Astrocyte (in vitro differentiated cells and primary cell): ENCODE measurements around the gene TGFB1. TPM values are rescaled to one million over a fixed set of nuclear protein-coding genes. Genes with fewer than 3 reads are reported as not detected.
"Not testable (repeated sequence)": the region's sequence is repeated elsewhere in the genome, so short reads cannot be mapped to it uniquely, and the experiment has no call there.

Source experiments
- DNase-seq: peaks from one replicate; pipeline ENCODE4 v3.0.0-alpha.2; 2010; ENCODE audit warnings: low read depth
- FAIRE-seq: peaks from 2 replicates; lab custom pipeline; 2011; peaks lifted over from hg19 to GRCh38; lab: Jason Lieb, UNC
- H2AFZ ChIP-seq: 2 replicates; pipeline ENCODE4 v1.6.0; 2012; ENCODE audit warnings: low read depth, low read length, inconsistent platforms
- H3K27ac ChIP-seq: 2 replicates; pipeline ENCODE4 v1.5.1; 2011; ENCODE audit warnings: low read depth, low read length, inconsistent platforms
- H3K27me3 ChIP-seq: 2 replicates; pipeline ENCODE4 v1.6.0; 2011; ENCODE audit warnings: low read length, inconsistent platforms; ENCODE audit not compliant: insufficient read depth
- H3K36me3 ChIP-seq: 2 replicates; pipeline ENCODE4 v1.5.1; 2011; ENCODE audit warnings: low read length, inconsistent platforms; ENCODE audit not compliant: insufficient read depth
- H3K4me1 ChIP-seq: 2 replicates; pipeline ENCODE4 v1.5.1; 2011; ENCODE audit warnings: low read length, inconsistent platforms; ENCODE audit not compliant: insufficient read depth
- H3K4me2 ChIP-seq: 2 replicates; pipeline ENCODE4 v1.6.0; 2012; ENCODE audit warnings: low read length, inconsistent platforms
- H3K4me3 ChIP-seq: 2 replicates; pipeline ENCODE4 v1.5.1; 2011; ENCODE audit warnings: low read depth, mild to moderate bottlenecking, low read length, inconsistent platforms; ENCODE audit not compliant: insufficient read depth
- H3K79me2 ChIP-seq: 2 replicates; pipeline ENCODE4 v1.6.0; 2012; ENCODE audit warnings: mild to moderate bottlenecking, low read length, inconsistent platforms; ENCODE audit not compliant: insufficient read depth
- H3K9ac ChIP-seq: 2 replicates; pipeline ENCODE4 v1.6.0; 2012; ENCODE audit warnings: mild to moderate bottlenecking, low read length, inconsistent platforms
- H3K9me3 ChIP-seq: 2 replicates; pipeline ENCODE4 v1.5.1; 2012; ENCODE audit warnings: low read depth, mild to moderate bottlenecking, low read length, inconsistent platforms; ENCODE audit not compliant: insufficient read depth
- H4K20me1 ChIP-seq: 2 replicates; pipeline ENCODE4 v1.6.0; 2012; ENCODE audit warnings: low read length, inconsistent platforms; ENCODE audit not compliant: insufficient read depth
- H3K27ac Mint-ChIP-seq: one replicate; pipeline ENCODE4 v1.8.0; 2021; ENCODE audit warnings: mild to moderate bottlenecking, mixed read lengths; ENCODE audit not compliant: unreplicated experiment
- H3K27me3 Mint-ChIP-seq: one replicate; pipeline ENCODE4 v1.8.0; 2021; ENCODE audit warnings: low read depth, mixed read lengths; ENCODE audit not compliant: unreplicated experiment
- H3K36me3 Mint-ChIP-seq: one replicate; pipeline ENCODE4 v1.8.0; 2021; ENCODE audit warnings: low read depth, mixed read lengths; ENCODE audit not compliant: unreplicated experiment
- H3K4me1 Mint-ChIP-seq: one replicate; pipeline ENCODE4 v1.8.0; 2021; ENCODE audit warnings: low read depth, mixed read lengths; ENCODE audit not compliant: unreplicated experiment
- H3K4me3 Mint-ChIP-seq: one replicate; pipeline ENCODE4 v1.8.0; 2021; ENCODE audit warnings: mild to moderate bottlenecking, moderate library complexity, mixed read lengths; ENCODE audit not compliant: unreplicated experiment
- H3K9me3 Mint-ChIP-seq: one replicate; pipeline ENCODE4 v1.8.0; 2021; ENCODE audit warnings: mild to moderate bottlenecking, mixed read lengths; ENCODE audit not compliant: unreplicated experiment
- EZH2 ChIP-seq: IDR thresholded peaks from 2 replicates; pipeline ENCODE4 v1.6.1; 2012; ENCODE audit warnings: mild to moderate bottlenecking, low read length, inconsistent platforms; ENCODE audit not compliant: insufficient read depth
- total RNA-seq: library from RNA; stranded (reverse); gene quantifications from 2 replicates; pipeline ENCODE4 v1.2.1, GENCODE V29; 2021
- TF ChIP-seq, protein P1 (sequence below): IDR thresholded peaks from 2 replicates; pipeline ENCODE4 v1.5.1; 2011; ENCODE audit warnings: low read depth, mild to moderate bottlenecking, inconsistent platforms, low read length, moderate library complexity; ENCODE audit not compliant: insufficient read depth

The TGFB1 gene
- total RNA-seq, 1 donor from 2014 or later, result 155 TPM

DNA sequence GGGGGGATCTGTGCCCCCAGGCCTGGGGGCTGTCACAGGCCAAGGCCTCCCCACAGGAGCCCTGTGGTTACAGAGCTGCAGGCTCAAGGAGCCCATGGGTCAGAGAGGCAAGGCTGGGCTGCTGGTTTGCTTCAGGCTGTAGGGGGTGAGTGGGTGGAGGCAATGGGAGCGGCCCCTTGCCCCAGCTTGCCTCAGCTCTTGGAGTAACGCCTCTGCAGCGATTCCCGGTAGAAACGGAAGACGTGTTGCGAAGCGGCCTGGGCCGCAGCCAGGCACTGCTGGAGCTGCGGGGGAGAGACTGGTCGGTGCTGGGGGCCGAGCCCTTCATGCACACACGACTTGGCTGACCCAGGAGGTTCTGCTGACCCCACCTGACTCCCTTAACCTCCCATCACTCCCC, 32.7 kb upstream of the TGFB1 start:
- TF ChIP-seq, protein P1, sequence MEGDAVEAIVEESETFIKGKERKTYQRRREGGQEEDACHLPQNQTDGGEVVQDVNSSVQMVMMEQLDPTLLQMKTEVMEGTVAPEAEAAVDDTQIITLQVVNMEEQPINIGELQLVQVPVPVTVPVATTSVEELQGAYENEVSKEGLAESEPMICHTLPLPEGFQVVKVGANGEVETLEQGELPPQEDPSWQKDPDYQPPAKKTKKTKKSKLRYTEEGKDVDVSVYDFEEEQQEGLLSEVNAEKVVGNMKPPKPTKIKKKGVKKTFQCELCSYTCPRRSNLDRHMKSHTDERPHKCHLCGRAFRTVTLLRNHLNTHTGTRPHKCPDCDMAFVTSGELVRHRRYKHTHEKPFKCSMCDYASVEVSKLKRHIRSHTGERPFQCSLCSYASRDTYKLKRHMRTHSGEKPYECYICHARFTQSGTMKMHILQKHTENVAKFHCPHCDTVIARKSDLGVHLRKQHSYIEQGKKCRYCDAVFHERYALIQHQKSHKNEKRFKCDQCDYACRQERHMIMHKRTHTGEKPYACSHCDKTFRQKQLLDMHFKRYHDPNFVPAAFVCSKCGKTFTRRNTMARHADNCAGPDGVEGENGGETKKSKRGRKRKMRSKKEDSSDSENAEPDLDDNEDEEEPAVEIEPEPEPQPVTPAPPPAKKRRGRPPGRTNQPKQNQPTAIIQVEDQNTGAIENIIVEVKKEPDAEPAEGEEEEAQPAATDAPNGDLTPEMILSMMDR, result no peak
- no peak for TF ChIP-seq EZH2
- DNase-seq (no peak), FAIRE-seq (no peak)
- Histone ChIP-seq H3K27ac (no peak overlapping the region), H3K36me3 (peaks cover 8% of the 10 kb centered on the region), H3K9me3 (no peaks in the 10 kb centered on the region), H4K20me1 (no peaks in the 10 kb centered on the region), H3K27me3 (no peaks in the 10 kb centered on the region), H3K79me2 (no peaks in the 10 kb centered on the region), H3K9ac (no peak overlapping the region), H3K4me2 (no peak overlapping the region), H3K4me3 (no peak overlapping the region), H3K4me1 (no peaks in the 10 kb centered on the region), H2AFZ (no peak overlapping the region)
- Mint-ChIP-seq H3K36me3 (peaks cover 14% of the 10 kb centered on the region), H3K27ac (no peak overlapping the region), H3K4me3 (no peak overlapping the region), H3K27me3 (no peaks in the 10 kb centered on the region), H3K9me3 (no peaks in the 10 kb centered on the region), H3K4me1 (no peaks in the 10 kb centered on the region)

DNA sequence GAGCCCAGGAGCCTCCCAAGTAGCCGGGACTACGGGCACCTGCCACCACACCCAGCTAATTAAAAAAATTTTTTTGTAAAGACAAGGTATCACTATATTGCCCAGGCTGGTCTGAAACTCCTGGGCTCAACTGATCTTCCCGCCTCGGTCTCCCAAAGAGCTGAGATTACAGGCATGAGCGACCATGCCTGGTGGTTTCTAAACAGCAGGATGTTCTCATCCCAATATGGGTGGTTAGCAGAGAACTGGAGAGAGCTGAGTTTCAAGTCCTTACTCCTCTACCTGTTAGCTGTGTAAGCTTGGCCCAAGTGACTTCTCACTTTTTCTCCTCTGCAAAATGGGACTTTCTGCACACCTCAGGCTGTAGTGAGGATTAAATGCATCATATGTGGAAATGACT, 30.6 kb upstream of the TGFB1 start:
- H3K79me2 ChIP-seq, result no peaks in the 10 kb centered on the region
- Mint-ChIP-seq H3K27me3 (no peaks in the 10 kb centered on the region), H3K27ac (no peak overlapping the region), H3K4me1 (no peaks in the 10 kb centered on the region), H3K36me3 (peaks cover 8% of the 10 kb centered on the region), H3K4me3 (no peak overlapping the region), H3K9me3 (no peaks in the 10 kb centered on the region)
- no peaks in the 10 kb centered on the region for H3K9me3 ChIP-seq
- H4K20me1 ChIP-seq, result no peaks in the 10 kb centered on the region
- H3K4me1 ChIP-seq, result no peaks in the 10 kb centered on the region
- DNase-seq (no peak), FAIRE-seq (no peak)
- TF ChIP-seq EZH2, result no peak
- TF ChIP-seq, protein P1, result no peak
- H3K4me3 ChIP-seq, result no peak overlapping the region
- H3K36me3 ChIP-seq, result peaks cover 3% of the 10 kb centered on the region
- no peaks in the 10 kb centered on the region for H3K27me3 ChIP-seq
- no peak overlapping the region for H3K27ac ChIP-seq
- H3K9ac ChIP-seq, result no peak overlapping the region
- H3K4me2 ChIP-seq, result no peak overlapping the region
- H2AFZ ChIP-seq, result no peak overlapping the region

DNA sequence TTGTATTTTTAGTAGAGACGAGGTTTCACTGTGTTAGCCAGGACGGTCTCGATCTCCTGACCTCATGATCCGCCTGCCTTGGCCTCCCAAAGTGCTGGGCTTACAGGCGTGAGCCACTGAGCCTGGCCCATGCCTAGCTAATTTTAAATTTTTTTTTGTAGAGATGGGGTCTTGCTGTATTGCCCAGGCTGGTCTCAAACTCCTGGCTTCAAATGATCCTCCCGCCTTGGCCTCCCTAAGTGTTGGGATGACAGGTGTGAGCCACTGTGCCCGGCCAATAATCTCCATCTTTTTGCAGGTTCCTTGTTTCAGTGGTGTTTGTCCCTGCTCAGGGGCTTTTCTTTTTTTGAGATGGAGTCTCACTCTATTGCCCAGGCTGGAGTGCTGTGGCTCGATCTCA, 27.8 kb upstream of the TGFB1 start:
- H3K9me3 Mint-ChIP-seq, result not testable (repeated sequence)

More for the DNA sequence above, 27.8 kb upstream of the TGFB1 start:
- not testable (repeated sequence) for H3K27me3 Mint-ChIP-seq, H3K4me1 Mint-ChIP-seq, H3K4me2 ChIP-seq, H3K4me3 Mint-ChIP-seq, H3K9ac ChIP-seq, H4K20me1 ChIP-seq, H3K4me3 ChIP-seq, H3K27me3 ChIP-seq, FAIRE-seq, H3K9me3 ChIP-seq, H3K4me1 ChIP-seq, H3K79me2 ChIP-seq, H3K36me3 ChIP-seq, H3K27ac Mint-ChIP-seq, H3K27ac ChIP-seq, DNase-seq, H2AFZ ChIP-seq
- peaks cover 11% of the 10 kb centered on the region for H3K36me3 Mint-ChIP-seq
